HG02981 (cell line): ENCODE data around the gene ZNF791.
"Not testable (repeated sequence)": the region's sequence is repeated elsewhere in the genome, so short reads cannot be mapped to it uniquely, and the experiment has no call there.

Source experiments
- ATAC-seq: cut with Tn5 transposase; IDR thresholded peaks from one replicate; pipeline ENCODE4 v1.9.1; 2021; ENCODE audit warnings: mild to moderate bottlenecking, moderate library complexity; ENCODE audit not compliant: unreplicated experiment

The ZNF791 gene

GRCh38 chr19:12665671-12666264 lies 55.0 kb downstream of the ZNF791 start:
- ATAC-seq: no peak

GRCh38 chr19:12666265-12667048 lies 55.7 kb downstream of the ZNF791 start, which contains the start of the genes MAN2B1 and WDR83:
MAN2B1 (minus strand) TSS chr19:12666742; CDS start chr19:12666701, 41 bp downstream.
WDR83 (plus strand) TSS chr19:12666807; CDS start chr19:12669791, 2,984 bp downstream.
- peak; percentile 44 for ATAC-seq

GRCh38 chr19:12667731-12668302 lies 57.1 kb downstream of the ZNF791 start:
- ATAC-seq: no peak

- ATAC-seq: no peak
Observed at GRCh38 chr19:12668346-12668745, 57.6 kb downstream of the ZNF791 start.

GRCh38 chr19:12668932-12669269 lies 58.2 kb downstream of the ZNF791 start:
- no peak for ATAC-seq

- ATAC-seq: no peak
Observed at GRCh38 chr19:12669270-12670158, 58.8 kb downstream of the ZNF791 start.

DNA sequence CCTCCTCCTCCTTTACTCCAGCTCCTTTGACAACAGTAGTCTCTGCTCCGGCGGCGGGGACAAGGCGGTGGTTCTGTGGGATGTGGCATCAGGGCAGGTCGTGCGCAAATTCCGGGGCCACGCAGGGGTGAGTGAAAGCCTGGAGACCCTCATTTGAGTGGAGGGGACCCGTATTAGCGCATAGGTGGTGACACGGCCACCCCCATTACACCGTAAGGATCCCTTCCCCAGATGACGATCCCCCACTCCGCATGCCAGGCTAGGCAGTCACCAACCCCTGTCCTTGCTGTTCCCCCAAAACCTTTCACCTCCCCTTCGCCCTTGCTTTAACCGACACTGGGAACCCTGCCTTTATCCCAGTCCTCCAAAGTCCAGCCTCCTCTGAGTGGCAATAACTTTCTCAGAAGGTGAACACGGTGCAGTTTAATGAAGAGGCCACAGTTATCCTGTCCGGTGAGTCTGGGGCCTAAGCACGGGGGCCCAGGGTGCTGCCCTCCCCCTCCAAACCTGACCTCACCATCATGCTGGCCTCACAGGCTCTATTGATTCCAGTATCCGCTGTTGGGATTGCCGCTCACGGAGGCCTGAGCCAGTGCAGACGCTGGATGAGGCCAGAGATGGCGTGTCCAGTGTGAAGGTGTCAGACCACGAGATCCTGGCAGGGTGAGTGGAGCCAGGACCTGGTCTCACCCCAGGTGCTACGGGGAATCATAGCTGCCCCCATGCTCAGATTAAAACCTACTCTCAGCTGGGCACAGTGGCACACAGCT lies 59.6 kb downstream of the ZNF791 start:
- no peak for ATAC-seq

DNA sequence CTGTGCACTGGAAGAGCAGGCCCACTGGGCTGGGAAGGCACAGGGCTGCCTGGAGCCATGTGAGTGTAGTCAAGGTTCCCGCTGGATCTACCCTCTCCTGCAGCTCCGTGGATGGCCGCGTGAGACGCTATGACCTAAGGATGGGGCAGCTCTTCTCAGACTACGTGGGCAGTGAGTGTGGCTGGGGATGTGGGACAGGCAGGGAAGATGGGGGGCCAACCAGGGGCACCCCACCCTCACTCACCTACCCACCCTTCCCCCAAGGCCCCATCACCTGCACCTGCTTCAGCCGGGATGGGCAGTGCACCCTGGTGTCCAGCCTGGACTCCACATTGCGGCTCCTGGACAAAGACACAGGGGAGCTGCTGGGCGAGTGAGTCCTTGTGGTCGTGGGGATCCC lies 62.0 kb downstream of the ZNF791 start:
- ATAC-seq: no peak

GRCh38 chr19:12675399-12675798 lies 64.7 kb downstream of the ZNF791 start:
- ATAC-seq: no peak

DNA sequence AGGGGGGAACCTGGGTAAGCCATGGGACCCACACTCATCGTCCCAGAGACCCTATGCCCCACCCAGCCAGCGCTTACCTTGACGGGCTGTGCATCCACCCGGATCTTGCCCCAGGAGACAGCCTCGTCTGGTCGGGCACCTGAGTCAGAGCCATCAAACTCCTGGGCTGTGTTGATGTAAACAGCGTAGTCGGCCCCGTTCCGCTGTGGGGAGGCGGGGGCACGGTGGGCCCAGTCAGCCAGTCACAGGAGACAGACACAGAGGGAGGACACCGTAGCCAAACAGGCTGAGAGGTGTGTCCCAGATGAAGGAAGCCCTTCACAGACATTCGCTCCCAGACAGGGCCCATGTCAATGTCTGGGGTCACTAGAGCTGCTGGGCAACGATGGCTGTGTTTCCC lies 65.2 kb downstream of the ZNF791 start:
- ATAC-seq: no peak

DNA sequence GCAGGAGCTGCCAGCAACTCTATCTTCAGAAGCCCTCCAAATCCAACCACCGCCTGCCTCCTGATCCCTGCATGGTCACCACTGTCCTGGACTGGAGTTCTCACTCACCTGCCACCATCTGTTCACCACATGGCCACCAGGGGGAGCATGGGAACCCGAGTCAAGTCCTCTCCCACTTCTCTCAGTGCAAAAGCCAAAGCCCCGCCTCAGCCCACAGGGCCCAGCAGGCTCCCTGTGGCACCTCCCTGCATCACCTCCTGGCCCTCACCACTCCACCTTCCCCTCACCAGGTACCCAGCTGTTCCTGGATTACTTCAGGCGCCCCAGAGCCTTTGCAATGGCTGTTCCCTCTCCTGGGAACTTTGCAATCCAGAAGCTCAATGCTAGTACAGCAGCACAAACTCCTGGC lies 65.7 kb downstream of the ZNF791 start:
- no peak for ATAC-seq

- ATAC-seq: no peak
Observed at GRCh38 chr19:12676928-12677327, 66.2 kb downstream of the ZNF791 start.

DNA sequence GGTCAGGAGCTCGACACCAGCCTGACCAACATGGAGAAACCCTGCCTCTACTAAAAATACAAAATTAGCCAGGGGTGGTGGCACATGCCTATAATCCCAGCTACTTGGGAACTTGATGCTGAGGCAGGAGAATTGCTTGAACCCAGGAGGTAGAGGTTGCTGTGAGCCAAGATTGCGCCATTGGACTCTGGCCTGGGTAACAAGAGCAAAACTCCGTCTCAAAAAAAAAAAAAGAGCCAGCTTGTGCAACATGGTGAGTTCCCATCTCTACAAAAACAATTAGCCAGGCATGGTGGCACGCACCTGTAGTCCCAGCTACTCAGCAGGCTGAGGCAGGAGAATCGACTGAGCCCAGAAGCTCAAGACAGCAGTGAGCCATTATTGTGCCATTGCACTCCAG lies 67.3 kb downstream of the ZNF791 start:
- ATAC-seq: not testable (repeated sequence)

GRCh38 chr19:12680034-12680433 lies 69.3 kb downstream of the ZNF791 start:
- ATAC-seq: no peak

DNA sequence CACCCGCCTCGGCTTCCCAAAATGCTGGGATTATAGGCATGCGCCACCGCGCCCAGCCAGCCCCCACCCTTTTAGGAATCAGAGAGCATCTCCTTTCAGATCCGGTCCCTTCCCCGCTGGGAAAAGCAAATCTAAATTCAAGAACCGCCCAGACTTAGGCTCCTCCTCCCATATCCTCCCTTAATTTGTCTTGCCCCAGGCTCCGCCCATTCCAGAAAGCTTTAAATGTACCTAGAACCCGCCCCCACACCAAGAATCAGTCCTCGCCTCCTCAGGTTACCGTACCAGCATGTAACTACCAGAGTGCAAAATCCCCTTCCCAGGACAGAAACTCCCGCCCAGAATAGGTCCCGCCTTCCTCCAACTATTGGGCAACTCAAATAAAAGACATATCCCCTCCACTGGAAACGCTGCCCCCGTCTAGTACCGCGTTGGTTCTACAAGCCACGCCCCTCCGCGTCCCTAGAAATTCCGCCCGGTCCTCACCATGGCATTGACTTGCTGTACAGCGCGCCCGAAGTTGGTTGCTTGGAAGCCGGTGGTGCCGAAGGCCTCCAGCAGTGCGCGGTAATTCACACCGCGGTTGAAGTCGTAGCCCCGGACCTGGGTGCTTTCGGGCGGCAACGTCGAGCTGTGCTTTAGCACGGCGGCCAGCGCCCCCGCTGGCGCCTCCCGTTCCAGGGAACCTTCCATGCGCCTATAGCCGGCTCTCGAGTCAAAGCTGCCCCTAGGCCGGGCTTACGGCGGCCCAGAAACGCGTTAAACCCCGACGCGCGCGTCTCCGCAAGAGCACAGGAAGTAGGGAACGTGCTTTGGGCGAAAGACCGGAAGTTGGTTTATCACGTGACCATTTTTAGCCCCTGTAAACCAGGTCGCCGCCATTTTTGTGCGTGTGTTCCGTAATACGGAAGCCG lies 70.6 kb downstream of the ZNF791 start, which contains the start of gene DHPS:
Gene DHPS, minus strand, starts transcription at position 807 of the 914 bp plus-strand sequence. Its CDS starts 114 bp downstream, at position 693.
- ATAC-seq: peak; percentile 58
